Endothelial cell of umbilical vein (primary cell): ENCODE results near the gene CLEC20A.

Experiments
- CTCF ChIP-seq, 2 donors: IDR thresholded peaks; 1 replicate in 1 of 2; 2 replicates in 1 of 2; pipeline ENCODE4 v1.5.1; 2011; ENCODE audit warnings: low read length in 2 of 2, mild to moderate bottlenecking in 2 of 2, moderate library complexity in 2 of 2, control low read depth in 1 of 2, inconsistent platforms in 1 of 2, low read depth in 1 of 2; ENCODE audit not compliant: insufficient read depth in 1 of 2; ENCODE audit errors: extremely low read depth in 1 of 2
- EZH2 ChIP-seq: IDR thresholded peaks from 2 replicates; pipeline ENCODE4 v1.6.1; 2012; ENCODE audit warnings: borderline replicate concordance, low read depth, mild to moderate bottlenecking, moderate library complexity, low read length, inconsistent platforms; ENCODE audit not compliant: severe bottlenecking
- POLR2AphosphoS5 ChIP-seq: IDR thresholded peaks from 2 replicates; pipeline ENCODE4 v1.6.1; 2012; ENCODE audit warnings: low read depth, mild to moderate bottlenecking, control low read depth, low read length, moderate library complexity; ENCODE audit not compliant: insufficient read depth

DNA sequence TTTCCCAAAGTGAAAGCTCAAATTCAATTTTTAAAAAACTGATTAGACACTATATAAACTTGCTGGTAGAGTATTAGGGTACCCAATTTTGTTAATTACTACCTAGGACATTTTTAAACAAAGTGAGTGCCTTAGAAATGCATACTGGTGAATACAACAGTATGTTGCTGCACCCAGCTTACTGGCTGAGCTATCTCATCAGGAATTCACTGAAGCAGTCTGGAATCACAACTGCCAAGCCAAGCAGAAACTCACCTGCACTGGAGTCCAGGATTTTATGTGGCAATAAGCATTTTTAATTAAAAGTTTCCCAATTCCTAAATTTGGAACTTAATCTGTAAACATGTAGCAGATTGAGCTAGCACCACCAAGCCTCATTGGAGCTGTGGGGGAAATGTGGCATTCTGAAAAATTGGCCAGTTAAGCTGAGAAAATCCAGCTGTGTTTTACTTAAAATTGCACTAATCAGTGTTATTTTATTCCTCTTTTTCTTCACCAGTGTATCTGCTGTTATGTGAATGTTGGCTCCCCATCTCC, 61.8 kb downstream of the CLEC20A start:
- TF ChIP-seq POLR2AphosphoS5 (no peak), CTCF (IDR thresholded peaks at IDR 0.05; ENCODE audit: extremely low read depth in 1 of 2, insufficient read depth in 1 of 2, low read depth in 1 of 2, low read length in 2 of 2) (no peak), EZH2 (no peak)
